ENCODE measurements around the gene PAIP1.

DNA sequence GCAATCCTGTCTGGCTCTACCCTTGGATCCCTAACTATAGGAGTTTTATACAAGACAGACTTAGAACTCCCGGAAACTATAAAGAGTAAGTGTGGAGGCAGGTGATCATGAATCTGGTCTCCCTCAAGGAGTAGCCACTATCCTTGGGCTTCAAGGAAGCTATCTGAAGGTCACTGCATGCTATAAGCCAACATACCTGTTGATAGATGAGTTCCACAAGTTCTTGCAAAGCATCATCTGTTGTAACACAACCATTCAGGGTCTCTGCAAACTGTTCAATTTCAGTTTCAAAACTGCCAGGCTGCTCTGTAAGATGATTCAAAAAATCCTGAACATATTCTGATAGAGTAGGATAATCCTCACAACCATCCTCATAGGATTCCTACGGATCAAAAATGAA lies 9.3 kb downstream of the PAIP1 start:
- TF ChIP-seq CTCF (IDR thresholded peaks at IDR 0.05; ENCODE audit: low read length) (no peak), EZH2 (IDR thresholded peaks at IDR 0.05; ENCODE audit: borderline replicate concordance, low read length) (no peak)
